ENCODE results near the gene IQCN. TPM values are rescaled to one million over a fixed set of nuclear protein-coding genes. Genes with fewer than 3 reads are reported as not detected.

The IQCN gene
- total and polyA plus RNA-seq, 7 donors = 1.2 to 5.8 (median 3.4) TPM

- Histone ChIP-seq H3K36me3 (peaks cover 0 to 41% (median 15%) of the 10 kb centered on the region in 4 donors), H3K27ac (peak overlapping the region; percentile 93 to 97 (median 96)), H3K9me3 (no peaks in the 10 kb centered on the region), H3K4me3 (peak overlapping the region in 2 of 4 donors; percentile 7 to 11), H3K27me3 (no peaks in the 10 kb centered on the region), H3K4me1 (peaks cover 0 to 61% (median 48%) of the 10 kb centered on the region in 4 donors)
- WGBS, 2 donors = 55 to 63% methylated on average over 14 of the region's 14 CpGs
- intact Hi-C loops (cut with DNase I) = loop anchor here (2.0 kb wide), 1 partner anchor 16 kb away; the partner anchor contains the start of gene LSM4
- no peak for DNase-seq
- TF ChIP-seq EP300 (IDR thresholded peaks at IDR 0.05) (no peak), POLR2A (IDR thresholded peaks at IDR 0.05) (no peak), POLR2AphosphoS5 (IDR thresholded peaks at IDR 0.05) (no peak)
- TF ChIP-seq, protein P1, sequence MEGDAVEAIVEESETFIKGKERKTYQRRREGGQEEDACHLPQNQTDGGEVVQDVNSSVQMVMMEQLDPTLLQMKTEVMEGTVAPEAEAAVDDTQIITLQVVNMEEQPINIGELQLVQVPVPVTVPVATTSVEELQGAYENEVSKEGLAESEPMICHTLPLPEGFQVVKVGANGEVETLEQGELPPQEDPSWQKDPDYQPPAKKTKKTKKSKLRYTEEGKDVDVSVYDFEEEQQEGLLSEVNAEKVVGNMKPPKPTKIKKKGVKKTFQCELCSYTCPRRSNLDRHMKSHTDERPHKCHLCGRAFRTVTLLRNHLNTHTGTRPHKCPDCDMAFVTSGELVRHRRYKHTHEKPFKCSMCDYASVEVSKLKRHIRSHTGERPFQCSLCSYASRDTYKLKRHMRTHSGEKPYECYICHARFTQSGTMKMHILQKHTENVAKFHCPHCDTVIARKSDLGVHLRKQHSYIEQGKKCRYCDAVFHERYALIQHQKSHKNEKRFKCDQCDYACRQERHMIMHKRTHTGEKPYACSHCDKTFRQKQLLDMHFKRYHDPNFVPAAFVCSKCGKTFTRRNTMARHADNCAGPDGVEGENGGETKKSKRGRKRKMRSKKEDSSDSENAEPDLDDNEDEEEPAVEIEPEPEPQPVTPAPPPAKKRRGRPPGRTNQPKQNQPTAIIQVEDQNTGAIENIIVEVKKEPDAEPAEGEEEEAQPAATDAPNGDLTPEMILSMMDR (IDR thresholded peaks at IDR 0.05) = no peak
Observed at GRCh38 chr19:18306888-18307260, 32.6 kb upstream of the IQCN start.

DNA sequence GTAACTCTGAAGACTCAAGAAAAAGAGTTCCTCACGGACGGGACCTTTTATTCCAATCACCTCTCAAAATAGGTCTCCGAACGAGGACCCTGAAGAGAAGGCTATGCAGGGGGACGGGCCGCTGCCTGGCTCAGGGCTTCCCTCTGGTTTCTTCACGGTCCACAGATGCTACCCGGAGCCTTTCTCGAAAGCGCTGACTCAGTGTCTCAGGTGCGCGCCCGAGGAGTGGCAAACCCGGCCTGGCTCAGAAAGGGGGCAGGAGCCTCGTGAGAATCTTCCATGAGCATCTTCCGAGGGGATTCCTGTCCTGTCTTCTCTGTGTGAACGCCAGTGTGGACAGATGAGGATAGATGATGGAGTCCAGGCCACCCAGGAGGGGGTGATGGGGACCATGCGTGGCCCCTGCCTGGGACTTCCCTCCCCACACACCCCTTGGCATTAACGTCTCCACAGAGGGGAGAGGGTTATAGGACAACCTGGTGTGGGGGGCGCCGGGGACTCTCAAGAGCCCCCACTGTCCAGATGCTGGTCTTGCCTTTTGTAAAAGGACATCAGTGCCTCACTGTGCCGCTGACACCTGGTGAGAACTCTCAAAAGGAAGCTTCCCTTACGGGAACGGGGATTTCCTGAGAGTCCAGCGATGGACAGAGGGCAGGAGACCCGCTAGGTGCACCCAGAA, 32.1 kb upstream of the IQCN start:
- Histone ChIP-seq H3K9me3 (no peaks in the 10 kb centered on the region), H3K27me3 (no peaks in the 10 kb centered on the region), H3K4me3 (peak overlapping the region in 1 of 4 donors; percentile 7), H3K36me3 (peaks cover 0 to 36% (median 13%) of the 10 kb centered on the region in 4 donors), H3K4me1 (peaks cover 0 to 66% (median 53%) of the 10 kb centered on the region in 4 donors), H3K27ac (peak overlapping the region; percentile 93 to 97 (median 96))
- 78 to 85% methylated on average over 26 of the region's 26 CpGs for WGBS, 2 donors
- TF ChIP-seq EP300 (IDR thresholded peaks at IDR 0.05) (no peak), POLR2AphosphoS5 (IDR thresholded peaks at IDR 0.05) (no peak), POLR2A (IDR thresholded peaks at IDR 0.05) (no peak)
- TF ChIP-seq, protein P1 (IDR thresholded peaks at IDR 0.05) = no peak
- DNase-seq = no peak
- intact Hi-C loops (cut with DNase I) = loop anchor here (2.0 kb wide), 1 partner anchor 16 kb away; the partner anchor contains the start of gene LSM4

GRCh38 chr19:18304458-18305310, 30.4 kb upstream of the IQCN start:
- DNase-seq = peak; percentile 94
- intact Hi-C loops (cut with DNase I) = loop anchor here (1.0 kb wide), 1 partner anchor 24 kb away; no protein-coding TSS in a partner anchor
- Histone ChIP-seq H3K27me3 (no peaks in the 10 kb centered on the region), H3K9me3 (no peaks in the 10 kb centered on the region), H3K27ac (peak overlapping the region; percentile 93 to 97 (median 96)), H3K36me3 (peaks cover 0 to 20% (median 11%) of the 10 kb centered on the region in 4 donors), H3K4me1 (peaks cover 0 to 75% (median 62%) of the 10 kb centered on the region in 4 donors), H3K4me3 (peak overlapping the region; percentile 20 to 42 (median 37))
- TF ChIP-seq POLR2A (IDR thresholded peaks at IDR 0.05) = peak; percentile 63 to 67
- TF ChIP-seq, protein P1 (IDR thresholded peaks at IDR 0.05) = no peak
- TF ChIP-seq POLR2AphosphoS5 (IDR thresholded peaks at IDR 0.05) = peak; percentile 67 to 87 (median 82)
- 7 to 43% methylated on average over 29 of the region's 29 CpGs for WGBS, 2 donors

DNA sequence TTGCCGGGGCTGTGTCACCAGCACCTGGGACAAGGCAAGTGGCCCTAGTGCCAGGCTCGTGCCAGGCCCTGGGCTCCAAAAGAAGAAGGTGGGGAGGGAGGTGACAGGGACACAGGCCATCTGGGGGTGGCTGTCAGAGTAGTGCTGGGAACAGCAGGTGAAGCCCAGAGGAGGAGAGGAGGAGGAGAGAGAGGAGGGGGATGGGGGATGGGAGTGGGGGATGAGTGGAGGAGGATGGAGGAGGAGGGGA, 29.9 kb upstream of the IQCN start:
- TF ChIP-seq POLR2A (IDR thresholded peaks at IDR 0.05) (no peak), POLR2AphosphoS5 (IDR thresholded peaks at IDR 0.05) (no peak), EP300 (IDR thresholded peaks at IDR 0.05) (no peak)
- TF ChIP-seq, protein P1 (IDR thresholded peaks at IDR 0.05) = no peak
- intact Hi-C loops (cut with DNase I) = no loop called here
- Histone ChIP-seq H3K4me1 (peaks cover 0 to 75% (median 62%) of the 10 kb centered on the region in 4 donors), H3K4me3 (peak overlapping the region in 3 of 4 donors; percentile 33 to 42 (median 41)), H3K36me3 (peaks cover 0 to 14% (median 5%) of the 10 kb centered on the region in 4 donors), H3K9me3 (no peaks in the 10 kb centered on the region), H3K27me3 (no peaks in the 10 kb centered on the region), H3K27ac (peak overlapping the region; percentile 93 to 97 (median 96))
- DNase-seq = no peak
- WGBS, 2 donors = 17 to 40% methylated on average over 2 of the region's 2 CpGs

All from sigmoid colon (tissue), 7 donors.